Measurements from ENCODE around the gene REELD1.

REELD1 gene

DNA sequence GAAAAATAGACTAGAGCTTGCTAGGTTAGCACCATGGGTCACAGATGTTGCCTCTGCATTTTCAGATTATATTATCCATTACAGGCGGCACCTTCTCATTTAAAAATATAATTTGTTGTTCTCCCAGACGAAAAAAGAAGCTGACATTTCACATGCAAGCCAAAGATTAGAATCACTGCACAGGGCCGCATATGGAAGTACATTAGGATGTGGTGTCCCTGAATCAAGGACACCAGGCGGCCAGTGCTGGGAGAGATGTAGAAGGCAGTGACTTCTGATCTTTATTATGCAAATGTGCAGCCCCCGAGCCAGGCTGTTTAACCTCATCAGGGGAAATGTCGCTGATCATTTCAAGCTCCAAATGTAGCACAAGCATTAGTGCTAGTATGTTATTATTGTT, 22.8 kb downstream of the REELD1 start:
- no peaks in the 10 kb centered on the region for H3K36me3 ChIP-seq (ENCODE audit: control insufficient read depth, insufficient read depth, low read length)
- TF ChIP-seq, protein P1, sequence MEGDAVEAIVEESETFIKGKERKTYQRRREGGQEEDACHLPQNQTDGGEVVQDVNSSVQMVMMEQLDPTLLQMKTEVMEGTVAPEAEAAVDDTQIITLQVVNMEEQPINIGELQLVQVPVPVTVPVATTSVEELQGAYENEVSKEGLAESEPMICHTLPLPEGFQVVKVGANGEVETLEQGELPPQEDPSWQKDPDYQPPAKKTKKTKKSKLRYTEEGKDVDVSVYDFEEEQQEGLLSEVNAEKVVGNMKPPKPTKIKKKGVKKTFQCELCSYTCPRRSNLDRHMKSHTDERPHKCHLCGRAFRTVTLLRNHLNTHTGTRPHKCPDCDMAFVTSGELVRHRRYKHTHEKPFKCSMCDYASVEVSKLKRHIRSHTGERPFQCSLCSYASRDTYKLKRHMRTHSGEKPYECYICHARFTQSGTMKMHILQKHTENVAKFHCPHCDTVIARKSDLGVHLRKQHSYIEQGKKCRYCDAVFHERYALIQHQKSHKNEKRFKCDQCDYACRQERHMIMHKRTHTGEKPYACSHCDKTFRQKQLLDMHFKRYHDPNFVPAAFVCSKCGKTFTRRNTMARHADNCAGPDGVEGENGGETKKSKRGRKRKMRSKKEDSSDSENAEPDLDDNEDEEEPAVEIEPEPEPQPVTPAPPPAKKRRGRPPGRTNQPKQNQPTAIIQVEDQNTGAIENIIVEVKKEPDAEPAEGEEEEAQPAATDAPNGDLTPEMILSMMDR (IDR thresholded peaks at IDR 0.05; ENCODE audit: insufficient read depth, low read length, poor library complexity, severe bottlenecking), result no peak
- no peaks in the 10 kb centered on the region for H3K27me3 ChIP-seq (replicated peaks; ENCODE audit: control insufficient read depth, insufficient read depth, low read length)
- no peak overlapping the region for H3K4me3 ChIP-seq (replicated peaks; ENCODE audit: low read depth, low read length)
- no peak for DNase-seq (ENCODE audit: extremely low read depth, insufficient read length)

DNA sequence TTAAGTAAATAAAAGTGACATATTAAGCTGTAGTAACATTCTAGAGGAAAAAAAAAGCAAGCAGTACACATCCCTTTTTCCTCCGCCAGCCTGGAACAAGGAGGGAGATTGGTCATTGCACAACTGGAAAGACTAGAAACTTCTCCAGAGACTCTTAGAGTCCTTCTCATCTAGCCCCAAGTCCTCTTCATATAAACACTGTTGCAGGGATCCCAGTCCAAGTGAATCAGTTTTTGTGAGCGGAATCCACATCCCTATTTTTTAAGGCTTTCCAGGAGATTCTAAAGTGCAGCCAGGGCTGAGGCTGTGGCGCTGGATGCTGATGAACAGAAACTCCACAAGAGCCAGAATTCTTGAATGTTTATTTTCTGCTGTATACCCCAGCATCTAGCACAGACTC, 23.8 kb downstream of the REELD1 start:
- no peak overlapping the region for H3K4me3 ChIP-seq (replicated peaks; ENCODE audit: low read depth, low read length)
- DNase-seq (ENCODE audit: extremely low read depth, insufficient read length), result no peak
- no peaks in the 10 kb centered on the region for H3K36me3 ChIP-seq (ENCODE audit: control insufficient read depth, insufficient read depth, low read length)
- TF ChIP-seq, protein P1 (IDR thresholded peaks at IDR 0.05; ENCODE audit: insufficient read depth, low read length, poor library complexity, severe bottlenecking), result no peak
- H3K27me3 ChIP-seq (replicated peaks; ENCODE audit: control insufficient read depth, insufficient read depth, low read length), result no peaks in the 10 kb centered on the region

DNA sequence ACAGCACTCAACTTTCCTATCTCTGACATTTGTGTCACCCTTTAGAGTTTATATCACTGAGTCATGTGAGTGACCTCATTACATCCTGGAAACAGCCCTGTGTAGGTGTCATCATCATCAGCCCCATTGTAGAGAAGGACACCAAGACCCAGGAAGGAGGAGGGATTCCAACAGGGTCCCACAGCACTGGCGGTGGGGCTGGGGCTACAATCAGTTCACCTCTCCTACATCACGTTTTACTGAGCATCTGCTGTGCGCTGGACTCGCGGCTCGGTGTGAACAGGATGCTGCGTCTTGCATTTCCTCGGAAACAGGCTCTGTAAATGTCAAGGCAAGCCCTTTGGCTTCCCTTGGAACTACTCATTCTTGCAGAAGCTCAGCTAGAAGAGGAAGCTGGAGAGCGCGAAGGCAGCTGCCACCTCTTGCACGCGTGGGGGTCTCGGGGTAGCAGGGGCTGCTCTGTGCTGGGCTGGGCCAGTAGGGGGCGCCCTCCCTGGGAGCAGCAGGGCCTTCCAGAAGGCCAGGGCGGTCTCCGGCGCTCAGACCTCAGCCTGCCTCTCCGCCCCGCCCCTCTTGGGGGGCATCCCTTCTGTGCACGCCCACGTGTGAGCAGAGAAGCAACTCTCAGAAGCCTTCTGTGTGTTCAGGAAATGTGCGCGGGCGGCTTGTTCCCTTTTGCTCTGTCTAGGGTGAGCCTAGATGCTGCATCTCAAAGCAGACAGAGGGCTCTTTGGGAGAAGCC, 29.0 kb downstream of the REELD1 start:
- TF ChIP-seq, protein P1 (IDR thresholded peaks at IDR 0.05; ENCODE audit: insufficient read depth, low read length, poor library complexity, severe bottlenecking), result peak; percentile 97
- no peaks in the 10 kb centered on the region for H3K27me3 ChIP-seq (replicated peaks; ENCODE audit: control insufficient read depth, insufficient read depth, low read length)
- peak; percentile 81 for DNase-seq (ENCODE audit: extremely low read depth, insufficient read length)
- H3K36me3 ChIP-seq (ENCODE audit: control insufficient read depth, insufficient read depth, low read length), result no peaks in the 10 kb centered on the region
- no peak overlapping the region; the same call in 1 of the 2 replicates for H3K4me3 ChIP-seq (replicated peaks; ENCODE audit: low read depth, low read length)

DNA sequence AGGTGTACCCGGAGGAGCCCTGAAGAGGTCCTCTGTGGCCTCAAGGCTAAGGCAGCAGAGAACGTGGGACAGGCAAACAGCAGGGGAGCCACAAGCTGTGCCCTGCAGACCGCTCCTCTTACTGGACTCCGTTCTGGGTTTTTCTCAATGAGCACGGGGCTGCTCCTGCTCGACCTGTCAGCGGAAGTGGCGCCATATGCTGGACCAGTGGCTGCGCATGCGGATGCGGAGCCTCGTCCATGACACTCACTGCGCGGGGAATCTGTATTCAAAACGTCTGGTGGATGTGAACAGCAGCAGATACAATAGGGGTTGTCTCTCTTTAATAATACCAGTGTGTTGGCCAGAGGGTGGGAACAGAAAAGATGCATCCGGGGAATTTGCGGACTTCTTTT, 29.5 kb downstream of the REELD1 start:
- Histone ChIP-seq H3K4me3 (replicated peaks; ENCODE audit: low read depth, low read length) (no peak overlapping the region; the same call in 1 of the 2 replicates), H3K27me3 (replicated peaks; ENCODE audit: control insufficient read depth, insufficient read depth, low read length) (no peaks in the 10 kb centered on the region), H3K36me3 (ENCODE audit: control insufficient read depth, insufficient read depth, low read length) (no peaks in the 10 kb centered on the region)
- TF ChIP-seq, protein P1 (IDR thresholded peaks at IDR 0.05; ENCODE audit: insufficient read depth, low read length, poor library complexity, severe bottlenecking), result no peak
- no peak for DNase-seq (ENCODE audit: extremely low read depth, insufficient read length)

GRCh38 chr4:146244496-146244895, 30.2 kb downstream of the REELD1 start:
- Histone ChIP-seq H3K36me3 (ENCODE audit: control insufficient read depth, insufficient read depth, low read length) (no peaks in the 10 kb centered on the region), H3K4me3 (replicated peaks; ENCODE audit: low read depth, low read length) (no peak overlapping the region), H3K27me3 (replicated peaks; ENCODE audit: control insufficient read depth, insufficient read depth, low read length) (no peaks in the 10 kb centered on the region)
- no peak for DNase-seq (ENCODE audit: extremely low read depth, insufficient read length)
- TF ChIP-seq, protein P1 (IDR thresholded peaks at IDR 0.05; ENCODE audit: insufficient read depth, low read length, poor library complexity, severe bottlenecking), result no peak

All from GM06990 (cell line).